ENCODE data around the gene RFC5.
"Not testable (repeated sequence)": the region's sequence is repeated elsewhere in the genome, so short reads cannot be mapped to it uniquely, and the experiment has no call there.

RFC5 gene

DNA sequence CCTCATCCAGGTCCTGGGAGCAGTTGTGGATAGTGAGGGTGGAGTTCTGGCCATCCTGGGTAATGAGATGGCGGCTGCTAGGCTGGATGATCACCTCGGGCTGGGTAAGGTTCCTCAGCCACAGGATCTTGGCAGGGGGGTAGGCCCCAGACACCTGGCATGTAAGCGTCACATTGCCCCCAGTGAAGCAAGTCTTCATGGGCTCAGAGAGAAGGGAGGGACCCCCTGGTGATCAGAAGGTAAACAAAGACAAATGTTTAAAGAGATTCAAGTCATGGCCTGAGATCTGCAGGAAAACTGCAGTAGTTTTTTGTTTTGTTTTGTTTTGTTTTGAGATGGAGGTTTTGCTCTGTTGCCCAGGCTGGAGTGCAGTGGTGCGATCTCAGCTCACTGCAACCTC is 57.3 kb downstream of the RFC5 start:
- no peak for DNase-seq (ENCODE audit: low read depth in 2 of 3, low spot score in 2 of 3)

DNA sequence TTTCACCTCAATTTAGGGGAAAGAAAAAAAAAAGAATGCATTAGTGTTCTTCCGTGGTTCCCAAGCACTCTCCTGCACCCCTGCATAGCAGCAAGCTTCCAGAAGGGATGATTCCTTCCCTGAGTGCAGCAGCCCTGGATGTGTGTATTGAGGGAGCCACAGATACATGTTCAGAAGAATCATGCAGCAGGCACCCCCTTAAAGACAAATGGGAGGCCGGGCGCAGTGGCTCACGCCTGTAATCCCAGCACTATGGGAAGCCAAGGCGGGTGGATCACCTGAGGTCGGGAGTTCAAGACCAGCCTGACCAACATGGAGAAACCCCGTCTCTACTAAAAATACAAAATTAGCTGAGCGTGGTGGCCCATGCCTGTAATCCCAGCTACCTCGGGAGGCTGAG is 65.0 kb downstream of the RFC5 start:
- DNase-seq (ENCODE audit: low read depth in 2 of 3, low spot score in 2 of 3): not testable (repeated sequence)
